KBM-7 (cell line): ENCODE results near the gene SCOC.

ENCODE experiments used
- DNase-seq: peaks from one replicate; pipeline ENCODE4 v3.0.0-alpha.2; 2015
- in situ Hi-C: fragments of 300-500 bp; cut with MboI; formaldehyde crosslinking; loops from 2 replicates; pipeline ENCODE4 v1.14.3; 2020; ENCODE audit warnings: low sequenced_read_pairs, low pct_unique_long_range_greater_than_20kb, mixed read lengths

The SCOC gene

GRCh38 chr4:140427106-140427918 lies 53.9 kb downstream of the SCOC start, which contains the start of gene CLGN:
CLGN (minus strand) TSS chr4:140427648; CDS start chr4:140413078, 14,570 bp downstream.
- DNase-seq: peak; percentile 88

DNA sequence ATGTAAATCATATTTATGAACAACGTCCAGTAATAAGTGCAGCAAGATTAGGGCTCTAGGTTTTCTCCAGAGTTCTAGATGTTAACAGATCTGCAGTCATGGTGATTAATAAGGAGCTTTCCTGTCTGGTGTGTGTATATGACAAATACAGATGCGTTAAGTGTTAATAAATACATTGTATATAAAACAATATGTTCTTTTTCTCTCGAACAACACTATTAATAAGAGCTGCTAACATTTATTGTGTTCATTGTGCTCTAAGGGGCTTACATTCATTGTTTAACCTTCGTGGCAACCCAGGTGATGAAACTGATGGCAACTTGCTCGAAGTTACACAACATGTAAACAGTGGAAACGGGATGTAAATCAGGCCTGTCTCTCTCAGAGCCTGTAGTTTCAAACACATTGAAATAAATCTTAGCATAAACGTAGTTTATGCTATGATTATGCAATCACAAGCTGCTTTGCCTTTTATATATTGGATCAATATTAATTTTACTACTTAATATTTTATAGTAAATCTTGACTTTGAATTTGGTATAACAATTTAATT lies 54.5 kb downstream of the SCOC start:
- DNase-seq: no peak

More at GRCh38 chr4:140427106-140427918, 53.9 kb downstream of the SCOC start, which contains the start of gene CLGN:
- in situ Hi-C loops: no loop called here

More for the DNA sequence above, 54.5 kb downstream of the SCOC start:
- in situ Hi-C loops: no loop called here
